ENCODE measurements around the gene ECHS1.

Gene ECHS1

DNA sequence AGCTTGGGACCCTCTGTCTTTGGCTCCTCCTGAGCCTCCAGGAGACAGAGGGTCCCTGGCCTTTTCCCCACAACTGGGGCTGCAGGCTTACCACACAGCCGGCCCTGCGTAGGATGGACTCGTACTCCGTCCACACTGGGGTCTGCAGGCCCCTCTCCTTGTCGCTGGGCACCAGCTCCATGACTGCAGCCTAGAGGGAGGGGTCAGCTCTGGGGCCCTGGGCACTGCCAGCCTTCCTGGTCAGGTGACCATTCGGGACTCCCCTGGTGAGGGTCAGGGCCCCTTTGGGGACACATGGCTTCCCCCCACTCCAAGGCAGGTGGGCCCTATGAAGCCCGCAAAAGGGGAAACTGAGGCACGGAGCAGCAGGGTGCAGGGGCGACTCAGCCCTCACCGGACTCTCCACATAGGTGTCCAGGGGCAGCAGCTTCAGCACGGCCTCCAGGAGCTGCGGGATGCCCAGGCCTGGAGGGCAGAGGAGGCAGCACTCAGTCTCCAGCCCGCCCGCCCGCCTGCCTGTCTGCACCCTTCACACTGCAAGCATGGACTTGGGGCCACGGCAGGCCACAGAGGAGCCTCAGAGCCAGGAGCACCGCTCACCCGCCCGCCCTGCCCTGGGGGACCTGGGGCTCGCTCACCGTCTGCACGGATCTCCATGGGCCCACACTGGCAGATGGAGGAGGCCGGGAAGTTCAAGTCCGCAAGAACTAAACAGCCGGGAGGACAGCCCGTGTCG, 16.4 kb downstream of the ECHS1 start:
- Histone ChIP-seq H3K27ac (no peak overlapping the region), H3K4me3 (peak overlapping the region; percentile 85)
- TF ChIP-seq, protein P1, sequence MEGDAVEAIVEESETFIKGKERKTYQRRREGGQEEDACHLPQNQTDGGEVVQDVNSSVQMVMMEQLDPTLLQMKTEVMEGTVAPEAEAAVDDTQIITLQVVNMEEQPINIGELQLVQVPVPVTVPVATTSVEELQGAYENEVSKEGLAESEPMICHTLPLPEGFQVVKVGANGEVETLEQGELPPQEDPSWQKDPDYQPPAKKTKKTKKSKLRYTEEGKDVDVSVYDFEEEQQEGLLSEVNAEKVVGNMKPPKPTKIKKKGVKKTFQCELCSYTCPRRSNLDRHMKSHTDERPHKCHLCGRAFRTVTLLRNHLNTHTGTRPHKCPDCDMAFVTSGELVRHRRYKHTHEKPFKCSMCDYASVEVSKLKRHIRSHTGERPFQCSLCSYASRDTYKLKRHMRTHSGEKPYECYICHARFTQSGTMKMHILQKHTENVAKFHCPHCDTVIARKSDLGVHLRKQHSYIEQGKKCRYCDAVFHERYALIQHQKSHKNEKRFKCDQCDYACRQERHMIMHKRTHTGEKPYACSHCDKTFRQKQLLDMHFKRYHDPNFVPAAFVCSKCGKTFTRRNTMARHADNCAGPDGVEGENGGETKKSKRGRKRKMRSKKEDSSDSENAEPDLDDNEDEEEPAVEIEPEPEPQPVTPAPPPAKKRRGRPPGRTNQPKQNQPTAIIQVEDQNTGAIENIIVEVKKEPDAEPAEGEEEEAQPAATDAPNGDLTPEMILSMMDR (IDR thresholded peaks at IDR 0.05): no peak
- DNase-seq (ENCODE audit: low spot score): no peak

DNA sequence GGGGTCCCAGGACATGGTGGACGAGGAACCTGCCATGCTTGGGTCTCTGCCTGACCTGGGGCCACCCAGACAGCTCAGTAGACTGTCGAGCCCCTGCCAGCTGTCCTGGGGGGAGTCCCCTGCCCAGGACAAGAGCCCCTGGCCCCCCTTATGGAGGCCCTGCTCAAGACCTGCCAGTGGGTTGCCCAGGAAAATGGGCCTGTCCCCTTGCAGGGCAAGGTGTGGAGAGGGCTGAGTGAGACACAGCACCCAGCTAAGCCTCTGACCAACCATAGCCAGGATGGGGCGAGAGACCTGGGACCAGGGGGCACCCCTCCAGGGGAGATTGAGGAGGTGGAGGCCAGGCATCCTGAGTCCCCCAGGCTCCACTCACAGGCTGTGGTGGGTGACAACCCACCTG, 17.2 kb downstream of the ECHS1 start:
- TF ChIP-seq, protein P1 (IDR thresholded peaks at IDR 0.05): no peak
- H3K4me3 ChIP-seq: no peak overlapping the region
- no peak for DNase-seq (ENCODE audit: low spot score)
- H3K27ac ChIP-seq: no peak overlapping the region

DNA sequence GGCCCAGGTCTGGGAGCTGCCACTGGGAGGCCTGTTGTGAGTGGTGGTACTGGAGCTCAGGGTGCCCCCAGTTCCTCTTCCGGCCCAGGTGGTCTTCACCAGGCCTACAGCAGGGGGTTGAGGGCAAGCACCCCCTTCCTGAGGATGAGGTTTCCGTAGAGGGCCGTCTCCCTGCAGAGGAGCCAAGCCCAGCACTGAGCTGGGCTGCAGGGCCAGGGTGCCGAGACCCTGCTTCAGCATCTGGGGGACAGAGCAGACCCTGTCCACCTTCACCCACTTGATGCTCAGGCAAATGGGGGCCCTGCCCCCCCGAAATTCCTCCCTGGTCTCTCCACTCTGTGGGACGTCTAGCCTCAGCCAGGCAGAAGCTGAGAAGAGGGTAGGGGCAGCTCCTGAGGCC, 17.9 kb downstream of the ECHS1 start:
- no peak for DNase-seq (ENCODE audit: low spot score)
- TF ChIP-seq, protein P1 (IDR thresholded peaks at IDR 0.05): no peak
- Histone ChIP-seq H3K27ac (no peak overlapping the region), H3K4me3 (no peak overlapping the region)

DNA sequence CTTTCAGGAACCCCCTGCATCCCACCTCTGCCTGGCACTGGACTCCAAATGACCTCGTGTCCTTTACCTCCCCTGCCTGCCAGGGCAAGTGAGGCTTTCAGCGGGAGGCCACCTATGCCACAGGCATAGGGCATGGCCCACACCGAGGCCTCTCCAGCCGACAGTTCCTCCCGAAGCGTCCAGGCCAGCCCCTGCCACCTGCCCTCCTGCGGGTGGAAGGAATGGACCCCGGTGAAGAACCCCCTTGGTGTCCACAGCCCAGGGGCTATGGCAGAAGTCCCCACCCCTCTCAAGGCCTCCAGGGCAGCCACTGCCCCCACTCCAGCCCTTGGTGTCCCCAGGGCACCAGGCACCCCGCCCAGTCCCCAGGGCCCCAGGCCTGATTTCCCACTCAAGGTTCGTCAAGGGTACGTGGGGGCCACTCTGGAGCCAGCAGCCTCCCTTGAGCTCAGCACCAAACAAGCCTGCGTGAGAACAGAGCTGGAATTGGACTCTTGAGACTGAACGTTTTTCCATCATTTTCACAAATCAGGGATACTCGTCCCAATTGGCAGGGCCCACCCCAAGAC, 18.4 kb downstream of the ECHS1 start:
- no peak for DNase-seq (ENCODE audit: low spot score)
- Histone ChIP-seq H3K4me3 (no peak overlapping the region), H3K27ac (no peak overlapping the region)
- TF ChIP-seq, protein P1 (IDR thresholded peaks at IDR 0.05): no peak

DNA sequence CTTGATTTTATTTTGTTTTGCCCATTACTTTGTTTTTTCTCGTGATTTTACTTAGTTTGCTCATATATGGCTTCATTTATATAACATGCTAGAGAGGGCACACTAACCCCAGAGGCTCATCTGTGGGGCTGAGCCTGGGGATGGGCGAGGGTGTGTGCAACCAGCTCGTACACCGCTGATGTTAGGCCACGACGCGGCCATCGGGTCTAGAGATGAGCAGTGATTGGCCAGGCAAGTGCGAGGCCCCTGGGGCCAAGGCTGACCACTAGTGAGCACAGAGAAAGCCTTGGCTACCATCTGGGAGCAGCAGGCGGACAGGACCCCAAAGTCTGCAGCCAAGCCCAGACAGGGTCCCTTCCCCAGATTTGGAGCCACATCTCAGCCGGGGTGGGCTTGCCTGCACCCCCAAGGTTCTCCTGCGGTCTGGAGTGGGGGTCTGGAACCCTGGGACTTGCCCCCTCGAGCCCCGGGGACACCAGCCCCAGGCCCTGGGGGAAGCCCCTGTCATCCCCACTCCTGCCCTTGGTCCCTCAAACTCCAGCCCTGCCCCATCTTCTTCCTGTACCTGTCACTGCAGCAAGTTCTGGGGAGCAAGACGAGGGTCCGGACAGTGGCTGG, 19.1 kb downstream of the ECHS1 start:
- TF ChIP-seq, protein P1 (IDR thresholded peaks at IDR 0.05): no peak
- no peak overlapping the region for H3K27ac ChIP-seq
- DNase-seq (ENCODE audit: low spot score): no peak
- H3K4me3 ChIP-seq: no peak overlapping the region

DNA sequence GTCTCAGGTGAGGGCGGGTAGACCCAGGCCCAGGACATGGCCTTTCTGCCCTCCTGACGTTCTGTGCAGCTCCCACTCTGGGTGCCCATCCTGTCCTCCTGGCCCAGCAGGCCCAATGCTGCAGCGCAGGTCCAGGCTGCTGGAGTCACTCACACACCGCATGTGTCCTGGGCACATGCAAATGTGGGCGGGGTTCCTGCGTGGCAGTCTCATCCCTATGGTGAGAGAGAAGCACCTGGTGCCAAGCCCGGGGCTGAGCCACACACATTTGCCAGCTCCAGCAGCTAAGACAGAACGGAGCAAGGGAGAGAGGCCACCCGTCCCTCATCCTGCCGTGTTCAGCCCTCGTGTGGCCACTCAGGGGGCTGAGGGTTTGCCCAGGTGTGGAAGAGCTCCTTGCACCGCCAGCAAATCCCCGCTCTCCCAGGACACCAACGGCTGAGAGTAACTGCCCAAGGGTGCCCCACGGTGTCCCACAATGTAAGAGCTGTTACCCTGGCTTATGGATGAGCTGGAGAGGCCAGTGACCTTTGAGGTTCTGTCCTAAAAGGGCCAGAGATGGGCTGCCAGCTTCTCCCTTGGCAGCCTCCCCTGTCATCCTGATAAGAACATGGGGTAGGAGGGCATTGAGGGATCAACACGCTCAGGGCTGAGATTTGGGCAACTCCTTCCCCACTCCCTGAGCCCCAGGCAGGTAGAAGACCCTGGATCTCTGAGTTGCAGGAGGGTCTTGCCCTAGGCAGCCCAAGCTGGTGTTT, 19.8 kb downstream of the ECHS1 start:
- no peak for DNase-seq (ENCODE audit: low spot score)
- H3K4me3 ChIP-seq: no peak overlapping the region
- no peak overlapping the region for H3K27ac ChIP-seq
- TF ChIP-seq, protein P1 (IDR thresholded peaks at IDR 0.05): no peak

Data from coronary artery (tissue), 2 donors.